NCI-H524 (cell line): ENCODE measurements around the gene CTU2.

Source experiments
- DNase-seq, 2 experiments: peaks; one replicate each; lab custom pipeline; 2025; lab: John Stamatoyannopoulos, UW

Gene CTU2

GRCh38 chr16:88760424-88761142 is 54.3 kb downstream of the CTU2 start:
- no peak for DNase-seq

DNA sequence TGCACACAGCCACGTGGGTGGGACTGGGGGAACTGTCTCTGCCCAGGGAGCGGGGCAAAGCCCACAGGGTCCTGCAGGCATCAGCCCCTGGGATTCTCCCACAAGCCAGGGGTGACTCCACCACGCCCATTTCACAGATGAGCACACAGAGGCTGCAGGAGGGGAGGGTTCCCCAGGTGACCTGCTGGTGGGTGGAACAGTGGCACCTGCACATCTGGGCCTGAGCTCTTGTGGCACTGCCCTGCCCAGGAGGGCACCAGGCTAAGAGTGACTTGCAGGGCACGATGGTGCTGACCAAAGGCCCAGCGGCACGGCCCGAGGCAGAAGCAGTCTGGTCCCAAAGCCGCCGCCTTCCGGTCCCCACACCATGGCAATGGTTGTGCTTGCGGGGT is 54.8 kb downstream of the CTU2 start:
- DNase-seq, result no peak

GRCh38 chr16:88761830-88762229 is 55.5 kb downstream of the CTU2 start:
- DNase-seq, result no peak

GRCh38 chr16:88762258-88762870 is 56.1 kb downstream of the CTU2 start:
- no peak for DNase-seq

- DNase-seq, result no peak
These were observed 56.6 kb downstream of the CTU2 start for GRCh38 chr16:88762941-88763340.

DNA sequence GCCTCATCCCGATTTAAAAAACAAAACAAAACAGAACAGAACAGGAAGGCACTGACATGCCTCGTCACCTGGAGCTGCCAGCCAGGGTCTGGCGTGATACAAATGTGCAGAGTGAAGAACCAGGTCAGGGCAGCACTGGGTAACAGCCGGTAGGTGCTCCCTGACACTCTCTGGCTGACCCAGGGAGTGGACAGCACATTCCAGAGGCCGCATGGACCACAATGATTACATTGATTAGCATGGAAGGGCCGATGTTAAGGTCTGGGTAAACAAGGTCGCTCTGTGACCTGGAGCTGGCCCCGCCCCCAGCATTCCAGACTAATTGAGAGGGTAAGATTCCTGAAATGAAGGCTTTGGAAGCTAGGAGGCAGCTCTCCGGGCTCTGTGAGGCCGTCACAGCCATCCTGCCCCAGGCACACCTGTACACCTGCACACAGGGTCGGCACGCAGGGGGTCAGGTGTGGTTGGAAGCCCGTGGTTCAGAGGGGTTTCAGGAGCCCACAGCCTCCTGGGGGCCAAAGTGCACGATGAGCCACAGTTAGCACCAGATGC is 57.3 kb downstream of the CTU2 start:
- no peak for DNase-seq

DNA sequence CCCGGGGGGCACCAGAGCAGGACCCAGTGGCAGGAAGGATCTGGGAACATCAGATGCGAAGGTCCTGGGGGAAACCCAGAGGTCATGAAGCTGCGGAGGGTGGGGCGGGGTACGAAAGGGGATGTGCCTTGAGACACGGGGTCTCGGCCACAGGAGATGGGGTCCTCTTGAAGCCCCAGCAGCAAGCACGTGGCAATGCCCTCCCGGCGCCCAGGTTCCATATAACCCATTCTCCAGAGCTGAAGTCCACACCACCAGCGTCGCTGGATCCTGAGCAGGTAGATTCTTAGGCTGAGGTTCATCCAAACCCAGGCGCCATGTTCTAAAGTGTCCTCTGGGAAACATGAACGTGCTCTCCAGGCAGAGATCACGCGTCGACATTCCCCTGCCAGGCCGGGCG is 57.8 kb downstream of the CTU2 start:
- no peak for DNase-seq

GRCh38 chr16:88764913-88765349 is 58.6 kb downstream of the CTU2 start:
- DNase-seq, result no peak
